ENCODE measurements around the gene KRTAP5-9. TPM values are rescaled to one million over a fixed set of nuclear protein-coding genes. Genes with fewer than 3 reads are reported as not detected.

KRTAP5-9 gene
- total and polyA plus RNA-seq, 2 of the 8 experiments (the other 6 are each of a cell fraction or from before 2014, with no cell fraction given), result 0.11 TPM; not detected in 1

- Histone ChIP-seq H3K4me3 (ENCODE audit: extremely low read depth in 1 of 4, insufficient read depth in 2 of 4, low read depth in 3 of 4, low read length in 4 of 4) (no peak overlapping the region), H3K79me2 (ENCODE audit: control insufficient read depth in 1 of 2, insufficient read depth in 2 of 2, low read length in 2 of 2) (no peaks in the 10 kb centered on the region), H3K4ac (replicated peaks; ENCODE audit: insufficient read length, low read depth, low read length) (no peak overlapping the region), H2BK5ac (ENCODE audit: low read depth, low read length) (no peak overlapping the region), H4K20me1 (replicated peaks in 1 of 2; ENCODE audit: control insufficient read depth in 1 of 2, insufficient read depth in 2 of 2, low read length in 2 of 2) (no peaks in the 10 kb centered on the region), H2BK20ac (ENCODE audit: low read length) (no peak overlapping the region), H2AK5ac (ENCODE audit: low read depth, low read length) (no peak overlapping the region), H2AFZ (ENCODE audit: low read length) (no peak overlapping the region), H3K4me1 (replicated peaks in 1 of 4; ENCODE audit: control insufficient read depth in 3 of 4, insufficient read depth in 4 of 4, low read length in 3 of 4) (peaks cover 0 to 8% (median 3%) of the 10 kb centered on the region in 4 experiments; a peak in 5 of 7 replicates), H3K14ac (ENCODE audit: insufficient read length) (no peak overlapping the region), H3K79me1 (ENCODE audit: low read depth, low read length) (no peaks in the 10 kb centered on the region), H3K27ac (ENCODE audit: low read depth, low read length) (no peak overlapping the region), H4K8ac (ENCODE audit: extremely low read depth, insufficient read depth, low read length) (no peak overlapping the region), H4K5ac (ENCODE audit: insufficient read length, low read depth, low read length) (no peak overlapping the region), H4K91ac (replicated peaks; ENCODE audit: insufficient read length, low read length) (no peak overlapping the region), H3K23me2 (ENCODE audit: low read depth, low read length) (no peaks in the 10 kb centered on the region), H2BK12ac (ENCODE audit: low read depth, low read length) (no peak overlapping the region), H3K9ac (replicated peaks in 1 of 4; ENCODE audit: extremely low read depth in 1 of 4, low read depth in 3 of 4, low read length in 3 of 4) (no peak overlapping the region), H3K4me2 (ENCODE audit: insufficient read depth in 1 of 2, low read depth in 2 of 2, low read length in 2 of 2) (no peak overlapping the region), H2BK120ac (replicated peaks; ENCODE audit: low read depth, low read length) (no peak overlapping the region), H3K27me3 (replicated peaks in 1 of 4; ENCODE audit: control insufficient read depth in 3 of 4, extremely low read depth in 1 of 4, insufficient read depth in 3 of 4, low read length in 3 of 4) (peaks cover 0 to 2% (median 0%) of the 10 kb centered on the region in 4 experiments; a peak in 2 of 7 replicates), H3K9me3 (ENCODE audit: insufficient read depth in 2 of 2, low read depth in 1 of 2, low read length in 1 of 2) (no peaks in the 10 kb centered on the region), H3K36me3 (ENCODE audit: control insufficient read depth in 2 of 4, insufficient read depth in 4 of 4, low read length in 3 of 4) (no peaks in the 10 kb centered on the region), H3K18ac (ENCODE audit: extremely low read depth, low read length) (no peak overlapping the region), H3K56ac (replicated peaks; ENCODE audit: insufficient read length, low read depth, low read length) (no peak overlapping the region), H3K23ac (ENCODE audit: insufficient read length) (no peak overlapping the region), H2BK15ac (ENCODE audit: low read length) (no peak overlapping the region)
- no peak for DNase-seq (ENCODE audit: low read depth in 1 of 2, low spot score in 2 of 2)
- WGBS, 2 experiments (ENCODE audit: extremely low coverage in 1 of 2, insufficient coverage in 1 of 2, insufficient read length in 1 of 2, insufficient replicate concordance in 2 of 2, low coverage in 1 of 2, low lambda C conversion rate in 2 of 2, missing lambda C conversion rate in 1 of 2), result 91% methylated on average over 4 of the region's 4 CpGs; no CpG with 5 or more reads in 1 of the 2 experiments
- TF ChIP-seq ATF2 (IDR thresholded peaks at IDR 0.05; ENCODE audit: low read length) (no peak), HDAC2 (IDR thresholded peaks at IDR 0.05; ENCODE audit: borderline replicate concordance in 1 of 2, low read depth in 2 of 2, low read length in 2 of 2) (no peak), NRF1 (IDR thresholded peaks at IDR 0.05; ENCODE audit: low read depth, low read length) (no peak), SP4 (IDR thresholded peaks at IDR 0.05; ENCODE audit: low read length) (no peak), SAP30 (IDR thresholded peaks at IDR 0.05; ENCODE audit: insufficient read depth, insufficient replicate concordance, low read length) (no peak), PHF8 (conservative IDR thresholded peaks at IDR 0.05; ENCODE audit: low read depth, low read length) (no peak), EGR1 (IDR thresholded peaks at IDR 0.05; ENCODE audit: borderline replicate concordance, low read depth, low read length) (no peak), JUND (IDR thresholded peaks at IDR 0.05; ENCODE audit: low read length) (no peak), MAX (IDR thresholded peaks at IDR 0.05) (no peak), ATF3 (IDR thresholded peaks at IDR 0.05; ENCODE audit: insufficient read depth, low read depth, low read length) (no peak), NANOG (IDR thresholded peaks at IDR 0.05; ENCODE audit: insufficient read depth, low read depth, low read length, poor library complexity, severe bottlenecking) (no peak)
- no peak for FAIRE-seq
- ChIA-PET CTCF (ENCODE audit: partially characterized antibody) (interaction anchor here (0.8 to 3.4 kb wide), 11 partner anchors 10 to 139 kb away, joined by 3 to 37 read pairs (median 5); partner anchors contain the start of genes KRTAP5-11 and KRTAP5-9), POLR2A (ENCODE audit: partially characterized antibody) (interaction anchor here (0.9 kb wide), 1 partner anchor 18 kb away, joined by 4 read pairs; no protein-coding TSS in a partner anchor)
These were observed 16.2 kb downstream of the KRTAP5-9 start for GRCh38 chr11:71564430-71564829.

Measured in H1 (cell line).